ENCODE data around the gene CRTC2.

CRTC2 gene

DNA sequence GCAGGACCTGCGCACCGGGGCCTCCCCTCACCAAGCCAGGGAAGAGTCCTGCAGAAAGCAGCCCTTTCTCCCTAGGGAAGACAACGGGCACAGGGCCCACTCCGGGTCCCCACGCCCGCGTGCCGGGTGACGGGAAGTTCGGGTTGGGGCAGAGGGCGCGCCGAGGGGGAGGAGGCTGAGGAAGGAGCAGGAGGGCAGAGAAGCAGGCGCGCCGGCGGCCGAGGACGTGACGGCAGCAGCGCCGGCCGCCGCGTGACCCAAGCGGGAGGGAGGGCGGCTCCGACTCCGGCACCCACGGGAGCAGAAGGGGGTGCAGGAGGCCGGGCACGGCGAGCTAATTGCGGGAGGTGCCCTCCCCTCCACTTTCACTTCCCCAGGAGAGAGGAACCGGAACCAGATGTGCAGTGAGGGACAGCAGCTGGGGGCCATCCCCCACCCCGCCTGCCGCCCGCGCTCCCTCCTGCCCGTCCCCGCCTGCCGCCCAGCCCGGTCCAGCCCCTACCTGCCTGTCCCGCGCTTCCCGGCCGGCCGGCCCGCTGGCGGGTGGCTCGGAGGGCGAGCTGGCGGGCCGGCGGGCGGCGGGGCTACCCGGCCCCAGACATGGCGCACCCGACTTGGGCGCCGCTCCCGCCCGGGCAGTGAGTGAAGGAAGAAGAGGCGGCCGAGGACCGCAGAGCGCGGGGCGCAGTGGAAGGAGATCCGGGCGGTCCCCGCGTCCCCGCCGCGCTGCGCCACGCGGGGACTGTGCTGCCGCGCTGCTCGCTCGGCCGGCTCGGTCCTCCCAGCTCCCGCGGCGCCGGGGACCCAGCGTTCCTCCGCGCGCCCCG lies 12.4 kb downstream of the CRTC2 start:
- DNase-seq (ENCODE audit: low spot score), result peak; percentile 73

GRCh38 chr1:153945131-153945794 lies 13.1 kb downstream of the CRTC2 start:
- peak; percentile 82 for DNase-seq (ENCODE audit: low spot score)

DNA sequence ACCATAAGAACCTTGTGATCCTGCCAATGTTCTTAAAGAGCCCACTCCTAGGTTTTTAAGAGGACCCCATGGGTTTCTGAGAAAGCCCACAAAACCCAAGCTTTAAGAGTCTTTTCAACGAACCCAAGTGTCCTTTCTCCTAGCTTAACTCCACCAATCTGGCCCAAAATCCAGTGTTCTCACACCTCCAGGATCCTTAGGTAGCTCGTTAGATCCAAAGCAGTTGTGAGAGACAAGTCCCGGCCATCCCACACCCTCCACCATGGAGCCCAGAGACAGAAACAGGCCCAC lies 13.6 kb downstream of the CRTC2 start:
- DNase-seq (ENCODE audit: low spot score), result no peak

- no peak for DNase-seq (ENCODE audit: low spot score)
Observed at GRCh38 chr1:153944005-153944826, 14.2 kb downstream of the CRTC2 start.

GRCh38 chr1:153942766-153943549 lies 15.5 kb downstream of the CRTC2 start:
- DNase-seq (ENCODE audit: low spot score), result no peak

- no peak for DNase-seq (ENCODE audit: low spot score)
Observed at GRCh38 chr1:153941826-153942725, 16.3 kb downstream of the CRTC2 start.

DNA sequence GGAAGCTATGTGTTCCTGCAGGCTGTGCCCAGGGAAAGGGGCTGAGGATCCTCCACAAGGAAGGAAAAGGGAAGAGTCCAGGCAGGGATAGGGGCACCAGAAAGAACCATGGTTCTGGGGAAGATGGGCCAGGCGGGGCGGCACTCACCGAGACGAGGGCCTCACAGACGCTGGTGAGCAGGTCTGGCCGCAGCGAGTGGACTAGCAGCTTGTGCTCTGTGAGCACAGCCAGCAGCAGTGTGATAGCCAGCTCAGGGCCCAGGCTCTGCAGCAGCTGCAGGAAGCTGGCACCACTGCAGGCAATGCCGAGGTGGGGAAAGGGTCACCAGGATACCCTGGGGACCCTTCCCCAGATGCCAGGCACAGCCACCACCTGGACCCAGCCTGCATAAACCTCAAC lies 17.7 kb downstream of the CRTC2 start:
- DNase-seq (ENCODE audit: low spot score), result no peak

- no peak for DNase-seq (ENCODE audit: low spot score)
Observed at GRCh38 chr1:153939476-153939875, 18.9 kb downstream of the CRTC2 start.

GRCh38 chr1:153938996-153939395 lies 19.4 kb downstream of the CRTC2 start:
- DNase-seq (ENCODE audit: low spot score), result no peak

DNA sequence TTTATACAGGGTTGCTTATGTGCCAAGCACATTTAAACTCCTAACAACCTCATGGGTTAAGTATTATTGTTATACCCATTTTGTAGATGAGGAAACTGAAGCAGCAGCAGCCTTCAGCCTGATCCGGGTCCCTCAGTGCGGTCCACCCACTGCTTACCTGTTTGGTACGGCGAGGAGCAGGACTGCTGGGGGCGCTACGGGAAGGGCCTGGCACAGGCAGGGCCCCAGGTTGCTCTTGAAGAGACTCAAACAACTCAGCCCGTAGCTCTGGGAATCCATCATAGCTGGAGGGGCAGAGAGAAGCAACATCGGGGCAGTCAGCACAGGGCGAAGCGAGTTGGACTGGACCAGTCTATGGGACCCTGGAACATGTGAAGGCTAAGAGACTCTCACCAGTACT lies 21.1 kb downstream of the CRTC2 start:
- no peak for DNase-seq (ENCODE audit: low spot score)

DNA sequence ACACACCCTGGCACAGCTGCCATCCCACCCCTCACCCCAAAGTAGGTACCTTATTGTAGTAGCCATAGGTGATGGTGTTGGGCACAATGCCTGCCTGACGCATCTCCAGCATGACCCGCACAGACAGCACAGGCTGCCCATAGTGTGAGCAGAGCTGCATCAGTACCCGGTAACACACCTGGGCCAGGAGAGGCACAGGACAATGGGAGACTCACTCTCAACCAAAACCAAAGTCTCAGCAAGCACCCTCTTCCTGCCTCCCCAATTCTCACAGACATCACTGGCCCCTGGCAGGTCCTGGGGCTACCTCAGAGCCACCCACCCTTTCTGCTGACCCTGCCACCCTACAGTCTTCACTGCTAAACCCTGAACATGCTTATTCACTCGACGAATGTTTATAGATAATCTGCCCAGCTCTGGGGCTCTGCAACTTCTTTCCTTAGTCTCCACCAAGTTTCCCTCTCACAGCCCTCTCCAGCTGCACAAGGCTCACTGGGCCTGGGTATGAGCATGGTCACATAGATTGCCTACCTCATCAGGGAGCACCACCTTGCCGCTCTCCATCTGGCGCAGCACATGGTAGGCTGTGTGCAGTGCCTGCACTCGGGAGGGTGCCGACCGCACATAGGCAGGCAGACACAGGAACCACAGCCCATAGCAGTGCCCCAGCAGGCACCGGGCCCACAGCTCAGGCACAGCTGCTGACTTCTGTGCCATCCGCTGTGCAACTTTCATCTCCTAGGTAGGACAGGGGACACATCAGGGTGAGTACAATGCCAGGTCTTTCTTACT lies 22.2 kb downstream of the CRTC2 start:
- DNase-seq (ENCODE audit: low spot score), result no peak

DNA sequence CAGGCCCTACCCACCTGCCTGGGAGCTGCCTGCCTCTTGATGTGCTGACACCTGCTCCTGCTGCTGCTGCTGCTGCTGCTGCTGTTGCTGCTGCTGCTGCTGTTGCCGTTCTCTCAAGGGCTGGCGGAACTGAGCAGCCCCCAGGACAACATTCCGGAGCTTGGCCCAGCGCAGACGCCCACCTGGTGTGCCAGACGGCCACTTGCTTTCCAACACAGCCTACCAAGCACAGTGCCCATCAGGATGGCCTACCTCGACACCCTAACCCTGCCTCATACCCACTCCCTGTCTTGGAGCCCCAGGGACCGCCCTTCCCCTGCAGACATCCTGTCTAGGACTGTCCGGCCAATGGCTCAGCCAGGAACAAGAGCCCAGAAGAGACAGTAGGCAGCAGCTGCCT lies 23.7 kb downstream of the CRTC2 start:
- DNase-seq (ENCODE audit: low spot score), result no peak

DNA sequence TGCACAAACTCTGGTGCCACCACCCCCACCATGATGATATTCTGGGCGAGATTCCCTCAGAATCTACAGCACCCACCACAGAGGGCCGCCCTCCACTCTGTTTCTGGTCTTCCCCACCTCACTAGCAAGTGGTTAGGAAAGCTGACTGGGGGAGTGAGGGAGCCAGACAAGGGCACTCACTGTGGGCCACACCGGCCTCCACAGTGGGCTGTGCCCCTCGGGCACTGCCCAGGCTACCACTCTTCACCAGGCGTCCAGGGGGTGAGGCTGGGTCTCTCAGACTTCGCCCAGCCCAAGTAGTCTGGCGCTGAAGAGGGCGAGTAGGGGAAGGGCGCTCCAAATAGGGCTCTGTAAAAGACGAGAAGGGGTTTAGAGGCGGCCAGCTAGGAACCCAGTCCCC lies 24.5 kb downstream of the CRTC2 start:
- DNase-seq (ENCODE audit: low spot score), result no peak

DNA sequence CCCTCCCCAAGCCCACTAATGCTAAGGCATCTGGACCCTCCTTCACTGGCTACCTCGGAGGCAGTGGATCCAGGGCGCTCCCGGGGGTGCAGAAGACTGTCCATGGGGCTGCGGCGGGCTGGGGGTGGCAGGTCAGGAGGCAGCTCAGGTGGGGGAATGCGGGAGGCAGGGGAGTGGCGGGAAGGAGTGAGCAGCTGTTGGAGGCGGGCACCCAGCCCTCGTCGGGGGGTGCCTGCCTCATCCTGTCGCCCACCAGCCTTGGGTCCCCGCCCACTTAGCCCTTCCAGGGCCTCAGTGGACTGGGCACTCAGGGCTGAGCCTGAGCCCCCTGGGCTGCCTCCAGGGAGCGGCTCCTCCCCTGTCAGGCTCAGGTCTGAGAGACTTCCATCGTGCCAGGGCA lies 25.0 kb downstream of the CRTC2 start:
- DNase-seq (ENCODE audit: low spot score), result no peak

- no peak for DNase-seq (ENCODE audit: low spot score)
Observed at GRCh38 chr1:153932156-153933131, 26.0 kb downstream of the CRTC2 start.

DNA sequence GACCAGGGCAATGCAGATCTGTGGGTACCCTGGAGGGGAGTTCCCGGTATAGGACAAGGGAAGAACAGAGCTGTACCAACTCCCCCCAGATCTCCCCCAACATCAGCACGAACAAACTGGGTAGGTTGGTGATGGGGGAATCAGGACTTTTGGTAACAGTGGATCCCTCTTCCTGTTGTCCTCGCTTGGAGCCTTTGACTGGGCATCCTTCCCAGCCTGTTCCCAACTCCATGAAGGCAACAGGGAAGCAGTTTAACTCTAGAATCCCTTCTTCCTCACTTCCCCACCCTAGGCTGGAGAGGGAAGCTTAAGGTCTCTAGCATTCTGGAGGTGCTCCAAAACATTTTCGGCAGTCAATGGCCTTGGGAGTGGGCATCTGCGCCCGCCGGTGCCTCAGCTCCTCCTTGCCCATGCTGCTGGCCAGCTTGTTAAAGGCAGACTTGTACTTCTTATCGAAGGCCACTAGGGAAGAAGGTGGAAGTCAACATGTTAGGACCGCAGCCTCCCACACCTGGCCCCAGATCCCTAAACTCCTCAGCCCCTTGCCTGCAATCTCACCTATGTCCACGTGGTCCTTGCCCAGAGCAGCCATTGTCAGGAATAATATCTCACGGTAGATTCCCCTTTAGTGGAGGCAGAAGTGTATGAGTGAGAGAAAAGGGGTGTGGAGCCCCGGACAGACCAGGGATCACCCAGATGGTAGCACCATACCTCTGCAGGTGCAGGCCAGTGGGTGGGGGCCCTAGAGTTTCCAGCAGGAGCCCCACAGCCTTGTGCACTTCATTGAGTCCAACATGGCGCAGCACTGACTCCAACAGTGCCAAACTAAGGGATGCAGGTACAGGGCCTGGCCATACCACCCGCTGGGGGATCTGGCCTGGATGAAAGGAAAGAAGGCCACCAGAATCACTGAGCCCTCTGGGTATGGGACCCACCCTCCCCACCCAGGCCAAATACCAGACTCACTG lies 28.1 kb downstream of the CRTC2 start:
- DNase-seq (ENCODE audit: low spot score), result no peak

GRCh38 chr1:153929426-153929825 lies 29.0 kb downstream of the CRTC2 start:
- DNase-seq (ENCODE audit: low spot score), result no peak

DNA sequence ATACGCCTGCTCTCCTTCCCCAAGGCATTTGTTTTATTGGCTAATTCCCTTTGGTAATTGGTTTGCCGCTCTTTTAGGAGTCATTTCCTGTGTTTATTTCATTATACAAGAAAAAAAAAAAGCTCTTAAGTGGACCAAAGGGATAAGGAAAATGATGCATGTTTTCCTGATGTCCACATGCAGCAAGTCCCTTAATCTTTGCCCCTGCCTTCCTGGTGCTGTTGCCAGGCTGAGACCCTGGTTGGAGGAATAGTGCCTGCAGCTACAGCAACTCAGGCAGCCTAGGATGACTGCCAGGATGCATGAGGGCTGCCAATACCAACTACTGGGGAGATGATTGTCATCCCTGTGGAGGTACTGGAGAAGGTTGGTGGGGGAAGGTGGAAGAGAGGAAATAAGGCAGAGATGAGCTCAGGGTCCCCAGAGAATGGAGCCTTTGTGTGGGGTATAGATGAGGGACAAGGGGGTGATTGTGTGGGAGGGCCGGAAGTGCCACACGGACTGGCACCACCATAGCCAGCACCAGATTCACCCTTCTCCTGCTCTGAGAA lies 29.5 kb downstream of the CRTC2 start:
- no peak for DNase-seq (ENCODE audit: low spot score)

All from activated CD4-positive, alpha-beta T cell treated with anti-CD3 and anti-CD28 coated beads, Interleukin-2, Interleukin-4, amounts not matched to agents 100 ng/mL and 50 ng/mL, durations not matched to agents 16 hours and 8 hours (primary cell).